ENCODE measurements around the gene LRIG2. TPM values are rescaled to one million over a fixed set of nuclear protein-coding genes. Genes with fewer than 3 reads are reported as not detected.

Gene LRIG2
- total RNA-seq, 1 experiment from 2014 or later = 22.5 TPM

- DNase-seq (ENCODE audit: low spot score) (no peak), ATAC-seq (no peak)
- TF ChIP-seq E2F1 (CRISPR knock-in tag; IDR thresholded peaks at IDR 0.05) (no peak), RORB (CRISPR knock-in tag; IDR thresholded peaks at IDR 0.05) (no peak), ZNF121 (CRISPR knock-in tag; IDR thresholded peaks at IDR 0.05) (no peak)
- TF ChIP-seq, protein P1, sequence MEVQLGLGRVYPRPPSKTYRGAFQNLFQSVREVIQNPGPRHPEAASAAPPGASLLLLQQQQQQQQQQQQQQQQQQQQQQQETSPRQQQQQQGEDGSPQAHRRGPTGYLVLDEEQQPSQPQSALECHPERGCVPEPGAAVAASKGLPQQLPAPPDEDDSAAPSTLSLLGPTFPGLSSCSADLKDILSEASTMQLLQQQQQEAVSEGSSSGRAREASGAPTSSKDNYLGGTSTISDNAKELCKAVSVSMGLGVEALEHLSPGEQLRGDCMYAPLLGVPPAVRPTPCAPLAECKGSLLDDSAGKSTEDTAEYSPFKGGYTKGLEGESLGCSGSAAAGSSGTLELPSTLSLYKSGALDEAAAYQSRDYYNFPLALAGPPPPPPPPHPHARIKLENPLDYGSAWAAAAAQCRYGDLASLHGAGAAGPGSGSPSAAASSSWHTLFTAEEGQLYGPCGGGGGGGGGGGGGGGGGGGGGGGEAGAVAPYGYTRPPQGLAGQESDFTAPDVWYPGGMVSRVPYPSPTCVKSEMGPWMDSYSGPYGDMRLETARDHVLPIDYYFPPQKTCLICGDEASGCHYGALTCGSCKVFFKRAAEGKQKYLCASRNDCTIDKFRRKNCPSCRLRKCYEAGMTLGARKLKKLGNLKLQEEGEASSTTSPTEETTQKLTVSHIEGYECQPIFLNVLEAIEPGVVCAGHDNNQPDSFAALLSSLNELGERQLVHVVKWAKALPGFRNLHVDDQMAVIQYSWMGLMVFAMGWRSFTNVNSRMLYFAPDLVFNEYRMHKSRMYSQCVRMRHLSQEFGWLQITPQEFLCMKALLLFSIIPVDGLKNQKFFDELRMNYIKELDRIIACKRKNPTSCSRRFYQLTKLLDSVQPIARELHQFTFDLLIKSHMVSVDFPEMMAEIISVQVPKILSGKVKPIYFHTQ (CRISPR knock-in tag; IDR thresholded peaks at IDR 0.05) = no peak
- TF ChIP-seq, protein P2, sequence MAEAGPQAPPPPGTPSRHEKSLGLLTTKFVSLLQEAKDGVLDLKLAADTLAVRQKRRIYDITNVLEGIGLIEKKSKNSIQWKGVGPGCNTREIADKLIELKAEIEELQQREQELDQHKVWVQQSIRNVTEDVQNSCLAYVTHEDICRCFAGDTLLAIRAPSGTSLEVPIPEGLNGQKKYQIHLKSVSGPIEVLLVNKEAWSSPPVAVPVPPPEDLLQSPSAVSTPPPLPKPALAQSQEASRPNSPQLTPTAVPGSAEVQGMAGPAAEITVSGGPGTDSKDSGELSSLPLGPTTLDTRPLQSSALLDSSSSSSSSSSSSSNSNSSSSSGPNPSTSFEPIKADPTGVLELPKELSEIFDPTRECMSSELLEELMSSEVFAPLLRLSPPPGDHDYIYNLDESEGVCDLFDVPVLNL (CRISPR knock-in tag; IDR thresholded peaks at IDR 0.05; ENCODE audit: borderline replicate concordance, low read depth) = no peak
- Mint-ChIP-seq H3K4me3 (no peak overlapping the region), H3K4me1 (no peaks in the 10 kb centered on the region), H3K27me3 (ENCODE audit: low read depth) (no peaks in the 10 kb centered on the region), H3K27ac (peak overlapping the region; percentile 62), H3K9me3 (no peaks in the 10 kb centered on the region), H3K36me3 (peaks cover 79% of the 10 kb centered on the region)
- ChIA-PET POLR2A (no interaction called here), CTCF (no interaction called here)
These were observed 28.6 kb downstream of the LRIG2 start for GRCh38 chr1:113101588-113101987.

GRCh38 chr1:113103048-113103447 is 30.1 kb downstream of the LRIG2 start:
- H3K27me3 Mint-ChIP-seq (ENCODE audit: low read depth) = no peaks in the 10 kb centered on the region
- no peaks in the 10 kb centered on the region for H3K9me3 Mint-ChIP-seq
- ChIA-PET CTCF (interaction anchor here (1.4 kb wide), 1 partner anchor 30 kb away, joined by 5 read pairs; the partner anchor contains the start of gene LRIG2), POLR2A (no interaction called here)
- no peak for DNase-seq (ENCODE audit: low spot score)
- H3K4me1 Mint-ChIP-seq = no peaks in the 10 kb centered on the region
- no peak for ATAC-seq
- peaks cover 82% of the 10 kb centered on the region for H3K36me3 Mint-ChIP-seq
- H3K27ac Mint-ChIP-seq = no peak overlapping the region
- H3K4me3 Mint-ChIP-seq = no peak overlapping the region
- TF ChIP-seq ZNF416 (CRISPR knock-in tag; IDR thresholded peaks at IDR 0.05) = no peak
- TF ChIP-seq TP53 (CRISPR knock-in tag; IDR thresholded peaks at IDR 0.05) = no peak
- no peak for TF ChIP-seq ZNF138 (CRISPR knock-in tag; conservative IDR thresholded peaks at IDR 0.05)
- TF ChIP-seq NFYB (CRISPR knock-in tag; conservative IDR thresholded peaks at IDR 0.05; ENCODE audit: low read depth) = no peak
- no peak for TF ChIP-seq NFE2L1 (CRISPR knock-in tag; IDR thresholded peaks at IDR 0.05)
- TF ChIP-seq PRDM15 (CRISPR knock-in tag; IDR thresholded peaks at IDR 0.05) = no peak
- TF ChIP-seq, protein P3, sequence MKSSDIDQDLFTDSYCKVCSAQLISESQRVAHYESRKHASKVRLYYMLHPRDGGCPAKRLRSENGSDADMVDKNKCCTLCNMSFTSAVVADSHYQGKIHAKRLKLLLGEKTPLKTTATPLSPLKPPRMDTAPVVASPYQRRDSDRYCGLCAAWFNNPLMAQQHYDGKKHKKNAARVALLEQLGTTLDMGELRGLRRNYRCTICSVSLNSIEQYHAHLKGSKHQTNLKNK (CRISPR knock-in tag; IDR thresholded peaks at IDR 0.05) = no peak
- no peak for TF ChIP-seq ZBTB21 (CRISPR knock-in tag; IDR thresholded peaks at IDR 0.05; ENCODE audit: borderline replicate concordance)
- TF ChIP-seq SMAD3 (CRISPR knock-in tag; IDR thresholded peaks at IDR 0.05; ENCODE audit: borderline replicate concordance) = no peak
- no peak for TF ChIP-seq HMGA2 (CRISPR knock-in tag; IDR thresholded peaks at IDR 0.05)
- TF ChIP-seq AFF4 (CRISPR knock-in tag; IDR thresholded peaks at IDR 0.05; ENCODE audit: borderline replicate concordance) = no peak
- TF ChIP-seq, protein P4, sequence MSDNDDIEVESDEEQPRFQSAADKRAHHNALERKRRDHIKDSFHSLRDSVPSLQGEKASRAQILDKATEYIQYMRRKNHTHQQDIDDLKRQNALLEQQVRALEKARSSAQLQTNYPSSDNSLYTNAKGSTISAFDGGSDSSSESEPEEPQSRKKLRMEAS (CRISPR knock-in tag; IDR thresholded peaks at IDR 0.05) = no peak
- TF ChIP-seq, protein P5, sequence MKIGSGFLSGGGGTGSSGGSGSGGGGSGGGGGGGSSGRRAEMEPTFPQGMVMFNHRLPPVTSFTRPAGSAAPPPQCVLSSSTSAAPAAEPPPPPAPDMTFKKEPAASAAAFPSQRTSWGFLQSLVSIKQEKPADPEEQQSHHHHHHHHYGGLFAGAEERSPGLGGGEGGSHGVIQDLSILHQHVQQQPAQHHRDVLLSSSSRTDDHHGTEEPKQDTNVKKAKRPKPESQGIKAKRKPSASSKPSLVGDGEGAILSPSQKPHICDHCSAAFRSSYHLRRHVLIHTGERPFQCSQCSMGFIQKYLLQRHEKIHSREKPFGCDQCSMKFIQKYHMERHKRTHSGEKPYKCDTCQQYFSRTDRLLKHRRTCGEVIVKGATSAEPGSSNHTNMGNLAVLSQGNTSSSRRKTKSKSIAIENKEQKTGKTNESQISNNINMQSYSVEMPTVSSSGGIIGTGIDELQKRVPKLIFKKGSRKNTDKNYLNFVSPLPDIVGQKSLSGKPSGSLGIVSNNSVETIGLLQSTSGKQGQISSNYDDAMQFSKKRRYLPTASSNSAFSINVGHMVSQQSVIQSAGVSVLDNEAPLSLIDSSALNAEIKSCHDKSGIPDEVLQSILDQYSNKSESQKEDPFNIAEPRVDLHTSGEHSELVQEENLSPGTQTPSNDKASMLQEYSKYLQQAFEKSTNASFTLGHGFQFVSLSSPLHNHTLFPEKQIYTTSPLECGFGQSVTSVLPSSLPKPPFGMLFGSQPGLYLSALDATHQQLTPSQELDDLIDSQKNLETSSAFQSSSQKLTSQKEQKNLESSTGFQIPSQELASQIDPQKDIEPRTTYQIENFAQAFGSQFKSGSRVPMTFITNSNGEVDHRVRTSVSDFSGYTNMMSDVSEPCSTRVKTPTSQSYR (CRISPR knock-in tag; IDR thresholded peaks at IDR 0.05) = no peak
- TF ChIP-seq RELA (CRISPR knock-in tag; IDR thresholded peaks at IDR 0.05; ENCODE audit: borderline replicate concordance) = no peak
- TF ChIP-seq JAZF1 (CRISPR knock-in tag; IDR thresholded peaks at IDR 0.05) = no peak

All from WTC11 (cell line).